Ramos (cell line): Measurements from ENCODE around the gene SELENOK.

ENCODE experiments used
- in situ Hi-C: fragments of 300-500 bp; cut with MboI; formaldehyde crosslinking; loops from one replicate; pipeline ENCODE4 v1.14.3; 2022; ENCODE audit warnings: low sequenced_read_pairs; ENCODE audit not compliant: unreplicated experiment

The SELENOK gene

DNA sequence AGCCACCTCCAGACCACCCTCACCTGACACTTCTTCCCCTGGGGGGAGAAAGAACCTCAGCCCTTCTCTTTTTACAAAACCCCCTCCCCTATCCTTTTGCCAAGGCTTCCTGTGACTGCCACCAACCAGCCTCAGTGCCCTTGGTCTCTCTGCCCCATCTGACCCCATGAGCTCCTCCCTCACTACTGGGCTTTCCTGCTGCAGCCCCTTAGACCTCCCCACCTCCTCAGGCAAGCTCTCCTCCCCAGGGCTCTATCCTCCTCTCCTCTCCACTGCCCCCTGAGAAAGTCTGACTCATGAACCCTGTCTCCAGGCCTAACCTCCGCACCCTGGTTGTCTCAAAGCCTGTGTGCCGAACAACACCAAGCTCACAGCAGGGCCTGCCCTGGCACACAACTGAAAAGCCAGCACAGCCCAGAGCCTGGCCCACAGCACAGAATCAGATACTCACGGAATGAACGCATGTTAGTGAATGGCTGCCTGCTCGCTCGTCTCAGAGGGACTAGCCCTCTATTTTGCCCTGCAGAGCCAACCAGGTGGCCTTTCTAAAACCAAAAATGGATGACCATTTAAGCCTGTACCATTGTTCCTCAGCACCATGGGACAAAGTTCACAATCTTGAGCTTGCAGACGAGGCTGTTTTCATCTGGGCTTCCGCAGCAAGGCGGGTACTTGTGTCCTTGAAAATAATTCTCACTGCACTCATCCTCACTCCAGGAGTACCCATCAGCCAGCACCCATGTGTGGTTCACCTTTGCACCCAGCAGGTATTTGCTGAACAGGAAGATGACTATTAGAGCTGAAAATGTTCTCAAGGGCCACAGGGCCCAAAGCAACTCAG lies 47.2 kb downstream of the SELENOK start:
- in situ Hi-C loops = no loop called here

DNA sequence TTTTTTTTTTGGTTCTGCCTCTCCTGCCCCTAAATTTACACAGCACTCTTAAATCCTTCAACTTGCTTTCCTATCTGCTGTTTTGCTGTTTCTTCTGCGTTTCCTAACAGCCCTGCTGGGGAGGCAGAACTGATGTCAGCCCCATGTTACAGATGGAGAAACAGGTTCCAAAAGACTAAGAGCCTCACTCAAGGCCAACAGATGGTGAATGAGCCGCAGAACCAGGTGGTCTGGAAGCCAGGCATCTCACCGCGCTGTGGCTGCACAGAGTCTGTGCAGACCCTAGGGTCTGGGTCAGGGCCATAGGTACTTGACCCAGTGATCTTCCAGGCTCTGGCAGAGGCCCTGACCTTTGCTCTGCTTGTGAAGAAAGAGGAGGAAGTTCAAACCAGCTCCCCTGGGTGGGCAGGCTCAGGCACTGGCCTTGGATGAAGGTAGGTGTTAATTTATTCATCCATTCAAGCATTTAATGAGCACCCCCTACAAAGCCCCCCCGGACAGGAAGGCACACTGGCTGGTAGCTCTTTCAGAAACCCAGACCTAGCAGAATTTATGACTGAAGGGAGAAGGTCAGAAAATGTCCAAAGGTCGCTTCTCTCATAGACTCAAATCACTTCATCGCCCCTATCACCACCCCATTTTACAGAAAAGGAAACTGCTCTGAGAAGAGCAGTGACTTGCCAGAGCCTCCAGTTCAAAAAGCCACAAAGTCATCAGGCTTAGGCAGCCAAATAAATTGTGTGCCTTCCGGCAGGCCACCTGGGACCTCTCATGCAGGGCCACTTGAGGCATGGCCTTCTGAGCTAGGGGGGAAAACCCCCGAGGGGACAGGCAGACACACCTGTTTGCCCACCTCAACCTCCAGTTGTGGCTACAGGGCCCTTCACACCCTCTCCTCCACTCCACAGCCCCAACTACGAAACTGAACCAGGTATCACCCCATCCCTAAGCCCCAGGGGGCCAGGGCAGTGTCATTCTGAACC lies 48.2 kb downstream of the SELENOK start:
- in situ Hi-C loops = no loop called here

DNA sequence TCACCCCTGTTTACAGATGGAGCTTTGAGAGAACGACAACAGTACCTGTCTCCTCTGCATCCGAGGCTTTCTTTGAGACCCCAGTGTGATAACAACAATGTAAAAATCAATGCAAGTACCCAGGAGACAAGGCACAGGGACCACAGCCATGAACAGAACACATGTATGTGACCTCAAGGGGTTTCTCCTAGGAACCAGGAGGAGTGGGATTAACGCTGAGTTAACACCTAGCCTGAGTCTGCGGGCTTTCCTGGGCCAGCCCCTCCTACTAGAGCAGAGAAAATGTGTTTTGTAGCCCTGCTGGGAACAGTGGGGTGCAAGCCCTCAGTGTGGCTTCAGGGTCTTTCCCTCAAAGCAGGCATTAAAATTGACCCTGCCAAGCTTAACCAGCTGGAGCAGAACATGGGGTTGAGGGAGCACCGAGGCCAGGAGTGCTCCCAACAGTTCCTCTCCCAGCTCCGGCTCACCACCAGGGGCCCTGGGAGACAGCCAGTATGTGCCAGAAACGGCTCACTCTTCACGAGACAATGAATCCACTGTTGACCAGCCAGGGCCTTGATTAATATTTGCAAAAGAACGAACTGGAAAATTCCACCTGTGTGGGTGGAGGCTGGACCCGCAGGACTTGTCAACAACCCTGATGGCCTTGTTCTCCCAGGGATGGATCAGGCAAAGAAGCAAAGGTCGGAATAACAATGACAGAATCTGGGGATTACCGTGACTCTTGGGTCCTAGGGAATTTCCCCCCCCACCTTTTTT lies 49.0 kb downstream of the SELENOK start:
- in situ Hi-C loops = no loop called here

DNA sequence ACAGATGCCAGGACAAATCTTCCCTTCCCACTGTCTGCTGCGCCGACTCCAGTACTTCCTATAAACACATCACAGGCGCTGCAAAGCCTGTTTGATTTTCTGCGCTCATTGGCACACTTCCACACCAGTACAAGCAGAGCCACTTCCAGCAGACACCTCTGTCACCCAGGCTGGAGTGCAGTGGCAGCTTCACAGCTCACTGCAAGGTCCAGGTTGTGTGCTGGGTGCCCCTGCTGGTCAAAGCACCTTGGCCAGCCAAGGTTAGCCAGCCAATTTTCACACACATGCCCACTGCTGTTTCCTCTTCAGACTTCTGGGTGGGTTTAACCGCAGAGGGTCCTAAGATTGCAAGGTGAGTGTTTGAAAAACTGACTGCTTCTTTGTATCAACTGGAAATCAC lies 50.4 kb downstream of the SELENOK start:
- in situ Hi-C loops = no loop called here

DNA sequence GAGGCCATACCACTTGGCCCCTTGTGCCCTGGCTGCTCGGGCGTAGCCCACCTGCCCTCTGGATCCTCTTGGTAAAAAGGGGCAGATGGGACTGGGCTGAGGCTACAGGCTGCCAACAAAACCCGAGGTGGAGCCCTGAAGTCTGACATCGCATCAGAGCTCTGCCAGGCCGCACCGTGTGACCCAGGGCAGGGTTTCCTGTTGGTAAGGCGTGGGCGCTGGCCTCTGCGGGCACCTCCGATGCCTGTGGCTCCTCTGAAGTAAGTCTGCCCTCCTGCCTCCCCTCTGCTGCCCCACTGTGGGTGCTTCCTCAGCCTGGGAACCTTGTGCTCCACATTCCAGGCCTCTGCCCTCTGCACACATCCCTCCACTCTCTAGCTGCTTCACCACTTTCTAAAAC lies 54.3 kb downstream of the SELENOK start:
- in situ Hi-C loops = no loop called here

DNA sequence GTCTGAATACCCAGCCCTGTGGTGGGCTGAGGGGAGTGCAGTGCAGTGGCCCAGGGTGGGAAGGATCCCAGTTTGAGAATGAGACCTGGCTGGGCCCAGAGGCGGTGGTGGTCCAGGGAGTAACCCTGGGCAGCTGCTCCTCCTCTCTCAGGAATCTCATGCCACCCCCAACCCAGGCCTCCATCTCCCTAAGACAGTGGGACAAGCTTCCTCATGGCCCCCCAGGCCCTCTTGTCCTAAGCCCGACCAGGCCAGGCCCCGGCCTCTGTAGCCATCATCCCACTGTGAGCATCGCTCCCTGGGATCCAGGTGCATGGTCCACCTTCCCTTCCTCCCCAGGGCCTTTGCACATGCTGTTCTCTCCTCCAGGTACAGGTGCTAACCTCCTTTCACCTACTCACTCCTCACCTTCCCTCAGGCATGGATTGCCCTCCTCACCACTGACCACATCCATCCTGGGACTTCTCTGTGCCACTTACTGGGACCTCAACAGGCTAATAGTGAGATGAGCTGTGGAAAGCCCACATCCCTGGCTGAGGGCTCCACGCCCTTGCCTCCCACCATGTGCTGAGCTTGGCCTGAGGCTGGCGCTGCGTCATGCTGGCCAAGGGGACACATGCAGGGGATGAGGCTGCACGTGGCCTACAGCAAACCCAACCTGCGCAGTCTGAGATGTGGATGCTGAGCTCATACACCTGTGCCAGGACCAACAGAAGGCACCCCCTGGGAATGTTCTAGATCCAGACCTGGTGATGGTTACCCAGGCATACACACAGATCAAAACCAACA lies 55.4 kb downstream of the SELENOK start:
- in situ Hi-C loops = no loop called here

DNA sequence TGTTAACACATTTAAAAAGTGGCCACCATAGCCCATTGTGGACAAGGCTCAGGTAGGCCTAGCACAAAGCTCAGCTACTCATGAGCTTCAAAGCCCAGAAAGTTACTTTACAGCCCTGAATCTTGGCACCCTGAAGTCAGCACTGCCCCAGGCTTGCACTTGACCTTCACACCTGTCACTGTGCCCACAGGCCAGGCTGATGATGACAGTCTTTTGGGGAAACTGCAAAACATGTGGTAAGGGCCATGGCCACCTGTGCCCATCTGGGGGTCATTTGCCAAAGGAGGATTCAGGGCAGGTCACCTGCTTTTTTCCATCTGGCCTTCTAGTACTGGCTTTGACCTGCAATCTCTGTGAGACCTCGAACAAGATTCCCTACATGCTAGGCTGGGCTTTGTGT lies 56.4 kb downstream of the SELENOK start:
- in situ Hi-C loops = no loop called here

DNA sequence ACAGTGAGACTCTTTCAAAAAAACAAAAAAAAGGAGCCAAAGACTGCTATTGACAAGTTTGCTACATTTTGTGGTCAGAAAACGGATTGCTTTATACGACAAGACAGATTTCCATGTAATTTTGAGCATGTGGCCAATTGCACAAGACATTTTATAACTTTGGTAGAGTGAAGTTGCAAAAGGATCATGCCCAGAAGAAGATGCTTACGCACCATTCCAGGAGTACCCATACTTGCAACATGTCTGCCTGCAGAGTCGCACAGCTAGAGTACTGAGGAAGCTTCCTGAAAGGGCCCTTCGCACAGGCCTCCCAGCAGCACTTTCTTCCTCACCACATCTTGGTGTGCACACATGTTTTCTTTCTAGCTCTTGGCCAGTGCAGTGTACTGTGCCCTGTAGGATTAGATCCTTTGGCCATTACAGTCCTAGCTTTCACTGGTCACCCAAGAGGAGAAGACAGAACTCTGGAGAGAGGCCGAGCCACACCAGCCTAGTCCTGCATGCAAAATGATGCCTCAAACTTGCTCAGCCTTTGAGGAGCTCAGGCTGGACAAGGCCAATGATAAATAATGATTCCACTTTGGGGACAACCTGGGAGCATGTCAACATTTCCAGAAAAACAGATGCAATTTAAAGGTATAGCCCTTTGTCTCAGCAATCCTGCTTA lies 57.1 kb downstream of the SELENOK start:
- in situ Hi-C loops = no loop called here
